ENCODE data around the gene MAML3. TPM values are rescaled to one million over a fixed set of nuclear protein-coding genes. Genes with fewer than 3 reads are reported as not detected.

Gene MAML3
- total RNA-seq (ENCODE audit: low replicate concordance): 0.82 and 1.1 TPM in 2 replicates

GRCh38 chr4:140153718-140154571, at the start of gene MAML3:
TSS of gene MAML3 (minus strand) at chr4:140154184. CDS start at chr4:140153327, 857 bp downstream.

Other genes starting within 250 kb of the MAML3 start
- 9.0 and 34.4 TPM in 2 replicates for gene SCOC, start 219.5 kb upstream of the MAML3 start, total RNA-seq (ENCODE audit: low replicate concordance)

Data from smooth muscle cell of the coronary artery (primary cell).